AG04450 (cell line): Measurements from ENCODE around the gene CBX5. TPM values are rescaled to one million over a fixed set of nuclear protein-coding genes. Genes with fewer than 3 reads are reported as not detected.

ENCODE experiments used
- CTCF ChIA-PET: fragments of 300-600, 350-600 bp; formaldehyde crosslinking; extraction: SDS; loops from one replicate; lab custom pipeline; 2022; ENCODE audit warnings: antibody characterized with exemption, inconsistent platforms; lab: Charles Lee
- POLR2A ChIA-PET: fragments of 350-600 bp; formaldehyde crosslinking; extraction: SDS; loops from one replicate; lab custom pipeline; 2021; ENCODE audit warnings: antibody characterized with exemption, inconsistent platforms; lab: Yijun Ruan, JAX
- DNase-seq: peaks from one replicate; pipeline ENCODE4 v3.0.0-alpha.2; 2011; ENCODE audit warnings: low read depth, low spot score
- H3K27ac ChIP-seq: one replicate; pipeline ENCODE4 v1.5.1; 2012; ENCODE audit warnings: low read depth, low read length, control low read depth
- H3K27me3 ChIP-seq: one replicate; pipeline ENCODE4 v1.6.0; 2012; ENCODE audit warnings: low read length; ENCODE audit not compliant: control insufficient read depth, insufficient read depth
- H3K4me3 ChIP-seq: 2 replicates; pipeline ENCODE4 v1.5.1; 2011; ENCODE audit warnings: mild to moderate bottlenecking, low read depth, low read length, control low read depth
- H3K9me3 ChIP-seq: 2 replicates; pipeline ENCODE4 v1.5.1; 2012; ENCODE audit warnings: low read length; ENCODE audit not compliant: control insufficient read depth, insufficient read depth
- CTCF ChIP-seq: IDR thresholded peaks from 2 replicates; pipeline ENCODE4 v1.5.1; 2011; ENCODE audit warnings: low read depth, low read length, control low read depth, inconsistent platforms
- polyA plus RNA-seq: library from polyadenylated mRNA; depleted of rRNA; stranded (reverse); fragments of >200 nt; gene quantifications from 2 replicates; pipeline ENCODE4 v1.2.3, GENCODE V29; 2011

The CBX5 gene
- polyA plus RNA-seq, 1 experiment, result 62.3 TPM

GRCh38 chr12:54303640-54304039 is 23.7 kb upstream of the CBX5 start:
- no peak overlapping the region for H3K4me3 ChIP-seq
- H3K27me3 ChIP-seq, result peaks cover 34% of the 10 kb centered on the region
- no peak for DNase-seq
- ChIA-PET CTCF (no interaction called here), POLR2A (interaction anchor here (1.1 kb wide), 1 partner anchor 23 kb away, joined by 3 read pairs; the partner anchor contains the start of genes CBX5 and HNRNPA1)
- no peak overlapping the region for H3K27ac ChIP-seq
- H3K9me3 ChIP-seq, result no peaks in the 10 kb centered on the region; the same call in 1 of the 2 replicates
- no peak for TF ChIP-seq CTCF

DNA sequence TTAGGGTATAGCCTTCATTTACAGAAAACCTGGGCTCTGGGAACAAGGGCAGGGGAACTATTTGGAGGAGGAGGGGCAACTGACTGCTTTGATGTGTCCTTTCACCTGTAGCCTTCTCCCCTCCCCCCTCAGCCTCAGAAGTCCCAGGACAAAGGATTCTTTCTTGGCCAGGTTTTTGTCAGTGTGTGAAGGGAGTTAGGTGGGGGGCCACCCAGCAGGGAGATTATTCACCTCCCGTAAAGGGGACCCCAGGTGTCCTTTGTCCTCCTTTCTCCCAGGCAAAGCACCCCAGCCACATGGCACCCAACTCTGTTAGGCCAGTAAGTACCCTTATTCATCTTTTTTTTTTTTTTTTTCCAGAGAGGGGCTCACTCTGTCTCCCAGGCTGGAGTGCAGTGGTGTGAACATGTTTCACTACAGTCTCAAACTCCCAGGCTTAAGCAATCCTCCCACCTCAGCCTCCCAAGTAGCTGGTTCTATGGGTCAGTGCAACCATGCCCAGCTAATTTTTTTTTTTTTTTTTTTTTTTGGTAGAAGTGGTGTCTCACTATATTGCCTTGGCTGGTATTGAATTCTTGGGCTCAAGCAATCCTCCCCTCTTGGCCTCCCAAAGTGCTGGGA is 21.6 kb upstream of the CBX5 start:
- no peak for TF ChIP-seq CTCF
- ChIA-PET CTCF (interaction anchor here (0.6 to 4.2 kb wide), 13 partner anchors 8 to 597 kb away, joined by 3 to 29 read pairs (median 4); partner anchors contain the start of gene COPZ1), POLR2A (interaction anchor here (0.6 to 1.8 kb wide), 7 partner anchors 9 to 40 kb away, joined by 3 to 9 read pairs (median 4); partner anchors contain the start of gene HNRNPA1)
- DNase-seq, result no peak
- Histone ChIP-seq H3K27ac (no peak overlapping the region), H3K9me3 (no peaks in the 10 kb centered on the region; the same call in 1 of the 2 replicates), H3K4me3 (no peak overlapping the region), H3K27me3 (peaks cover 34% of the 10 kb centered on the region)

DNA sequence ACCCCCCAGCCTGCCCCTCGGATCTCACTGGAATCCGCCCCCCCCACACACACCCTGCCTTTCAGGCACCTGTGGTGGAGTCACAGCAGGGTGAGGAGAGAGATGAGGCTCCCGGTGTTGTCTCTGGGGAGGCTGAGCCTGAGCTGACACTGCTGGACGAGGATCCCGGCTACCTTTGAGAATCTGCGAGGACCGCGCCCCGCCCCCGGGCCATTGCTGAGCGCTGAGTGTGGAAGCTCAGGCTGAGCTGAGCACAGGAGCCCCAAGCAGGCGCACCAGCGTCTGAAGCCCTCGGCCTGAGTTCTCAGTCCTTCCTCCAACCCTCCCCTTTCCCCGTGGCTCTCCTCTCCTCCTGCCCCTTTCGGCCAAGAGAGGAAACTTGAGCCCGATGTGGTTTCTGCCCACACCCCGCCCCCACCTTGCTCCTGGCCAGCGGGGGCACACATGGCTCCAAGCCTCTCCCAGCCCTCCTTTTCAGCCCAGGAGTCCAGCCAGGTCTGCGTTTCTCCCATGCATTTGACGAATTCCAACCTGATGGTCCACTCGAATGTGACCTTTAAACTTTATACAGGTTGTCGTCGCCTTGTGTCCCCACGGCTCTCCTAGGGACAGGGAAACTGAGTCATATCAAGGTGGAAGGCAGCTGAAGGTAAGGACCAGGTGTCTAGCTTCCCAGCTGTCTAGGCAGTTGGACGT is 21.0 kb upstream of the CBX5 start, which contains the start of gene NFE2:
Gene NFE2 (minus strand): TSS at position 284 of the 696 bp plus-strand sequence. CDS start 5,767 bp downstream, outside the sequence.
- H3K4me3 ChIP-seq, result peak within 1 kb of the TSS; percentile 54
- no peak within 1 kb of the TSS for H3K27ac ChIP-seq
- peak; percentile 19 for TF ChIP-seq CTCF
- H3K27me3 ChIP-seq, result peaks cover 36% of the 10 kb centered on the region
- DNase-seq, result peak; percentile 51
- CTCF ChIA-PET, result interaction anchor here (0.6 to 4.2 kb wide), 7 partner anchors 23 to 99 kb away, joined by 3 to 29 read pairs (median 3); partner anchors contain the start of gene COPZ1
- H3K9me3 ChIP-seq, result no peaks in the 10 kb centered on the region; the same call in 1 of the 2 replicates
- POLR2A ChIA-PET, result interaction anchor here (0.7 to 1.8 kb wide), 5 partner anchors 10 to 41 kb away, joined by 3 to 9 read pairs (median 4); partner anchors contain the start of gene HNRNPA1

DNA sequence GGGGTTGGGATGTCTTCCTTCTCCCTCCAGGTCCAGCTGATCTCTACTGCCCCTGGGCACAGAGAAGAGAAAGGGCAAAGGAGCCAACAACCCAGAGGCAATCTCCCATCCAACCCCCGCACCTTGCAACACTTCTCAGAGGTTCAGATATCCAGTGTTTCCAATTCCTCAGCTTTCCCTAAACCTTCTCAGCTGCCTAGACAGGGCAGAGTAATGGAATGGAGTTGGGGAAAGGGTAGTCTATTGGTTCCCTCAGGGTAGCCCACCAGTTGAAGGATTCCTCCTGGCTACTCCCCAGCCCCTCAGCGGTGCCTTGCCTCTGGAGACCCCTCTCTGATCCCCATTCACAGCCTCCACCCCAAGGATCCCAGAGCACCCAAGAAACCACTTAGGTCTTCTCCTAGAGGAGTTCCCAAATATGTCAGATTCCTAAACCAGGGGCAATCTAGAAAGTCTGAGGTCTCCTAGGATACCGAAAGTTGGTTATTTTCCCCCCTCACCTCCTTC is 20.4 kb upstream of the CBX5 start:
- Histone ChIP-seq H3K9me3 (no peaks in the 10 kb centered on the region; the same call in 1 of the 2 replicates), H3K27ac (no peak overlapping the region), H3K4me3 (peak overlapping the region; percentile 54), H3K27me3 (peaks cover 36% of the 10 kb centered on the region)
- POLR2A ChIA-PET, result interaction anchor here (1.0 to 1.8 kb wide), 2 partner anchors 9 to 41 kb away, joined by 4 to 9 read pairs; no protein-coding TSS in a partner anchor
- TF ChIP-seq CTCF, result no peak
- CTCF ChIA-PET, result interaction anchor here (0.6 to 4.2 kb wide), 5 partner anchors 24 to 79 kb away, joined by 3 to 29 read pairs (median 3); partner anchors contain the start of gene COPZ1
- DNase-seq, result no peak
